Ecto neural progenitor cell (in vitro differentiated cells): ENCODE results near the gene FLII.

Experiments
- DNase-seq: peaks from one replicate; pipeline ENCODE4 v3.0.0-alpha.2; 2018; ENCODE audit warnings: low spot score

Gene FLII

GRCh38 chr17:18245038-18245776 is 13.3 kb downstream of the FLII start:
- DNase-seq: no peak

- no peak for DNase-seq
Observed at GRCh38 chr17:18241229-18241871, 17.2 kb downstream of the FLII start.

- no peak for DNase-seq
Observed at GRCh38 chr17:18240449-18240848, 18.1 kb downstream of the FLII start.

GRCh38 chr17:18238299-18238698 is 20.2 kb downstream of the FLII start:
- DNase-seq: no peak

- DNase-seq: no peak
Observed at GRCh38 chr17:18237461-18237860, 21.1 kb downstream of the FLII start.

- no peak for DNase-seq
Observed at GRCh38 chr17:18236494-18236893, 22.0 kb downstream of the FLII start.

GRCh38 chr17:18235743-18236256 is 22.7 kb downstream of the FLII start:
- no peak for DNase-seq

GRCh38 chr17:18234853-18235380 is 23.6 kb downstream of the FLII start:
- DNase-seq: no peak

- DNase-seq: no peak
Observed at GRCh38 chr17:18233803-18234518, 24.6 kb downstream of the FLII start.

- peak; percentile 89 for DNase-seq
Observed at GRCh38 chr17:18231164-18231563, 27.4 kb downstream of the FLII start.

GRCh38 chr17:18230288-18231141 is 28.0 kb downstream of the FLII start:
- DNase-seq: no peak

GRCh38 chr17:18229771-18230170 is 28.8 kb downstream of the FLII start:
- DNase-seq: no peak

GRCh38 chr17:18229254-18229653 is 29.3 kb downstream of the FLII start:
- no peak for DNase-seq

GRCh38 chr17:18228176-18228682 is 30.3 kb downstream of the FLII start:
- no peak for DNase-seq

- no peak for DNase-seq
Observed at GRCh38 chr17:18227635-18228034, 30.9 kb downstream of the FLII start.

GRCh38 chr17:18226284-18226945 is 32.1 kb downstream of the FLII start:
- DNase-seq: no peak

GRCh38 chr17:18225642-18226283 is 32.8 kb downstream of the FLII start:
- DNase-seq: no peak

GRCh38 chr17:18225121-18225641 is 33.4 kb downstream of the FLII start, which contains the start of gene LLGL1:
LLGL1 (plus strand) TSS chr17:18225635; CDS start chr17:18225683, 48 bp downstream.
- peak; percentile 100 for DNase-seq

- peak; percentile 96 for DNase-seq
Observed at GRCh38 chr17:18224387-18225120, 34.0 kb downstream of the FLII start.
